Measurements from ENCODE around the gene FAM3A.
"Not testable (repeated sequence)": the region's sequence is repeated elsewhere in the genome, so short reads cannot be mapped to it uniquely, and the experiment has no call there.

Gene FAM3A

GRCh38 chrX:154515966-154516655 lies at the start of gene FAM3A:
Gene FAM3A, minus strand, starts transcription at chrX:154516232. Its CDS starts 460 bp downstream, at chrX:154515772.
- no peak for DNase-seq

GRCh38 chrX:154562295-154562694 lies 46.3 kb upstream of the FAM3A start:
- DNase-seq = not testable (repeated sequence)

- not testable (repeated sequence) for DNase-seq
Observed at GRCh38 chrX:154560326-154560725, 44.3 kb upstream of the FAM3A start.

GRCh38 chrX:154558896-154559295 lies 42.9 kb upstream of the FAM3A start:
- not testable (repeated sequence) for DNase-seq

GRCh38 chrX:154558060-154558690 lies 42.1 kb upstream of the FAM3A start:
- not testable (repeated sequence) for DNase-seq

GRCh38 chrX:154552112-154552806 lies 36.2 kb upstream of the FAM3A start:
- DNase-seq = not testable (repeated sequence)

GRCh38 chrX:154549766-154550165 lies 33.7 kb upstream of the FAM3A start:
- no peak for DNase-seq

GRCh38 chrX:154548028-154548316 lies 31.9 kb upstream of the FAM3A start:
- DNase-seq = no peak

GRCh38 chrX:154547245-154548027 lies 31.4 kb upstream of the FAM3A start, which contains the start of gene IKBKG:
Gene IKBKG, plus strand, starts transcription at chrX:154547620. Its CDS starts 4,383 bp downstream, at chrX:154552003.
- peak; percentile 63 for DNase-seq

GRCh38 chrX:154546354-154547244 lies 30.6 kb upstream of the FAM3A start, which contains the start of gene G6PD:
Gene G6PD, minus strand, starts transcription at chrX:154546846. Its CDS starts 691 bp downstream, at chrX:154546155.
- DNase-seq = peak; percentile 79

GRCh38 chrX:154545673-154546274 lies 29.7 kb upstream of the FAM3A start:
- no peak for DNase-seq

- DNase-seq = no peak
Observed at GRCh38 chrX:154542723-154543424, 26.8 kb upstream of the FAM3A start.

- no peak for DNase-seq
Observed at GRCh38 chrX:154541896-154542722, 26.1 kb upstream of the FAM3A start.

- DNase-seq = no peak
Observed at GRCh38 chrX:154541589-154541895, 25.5 kb upstream of the FAM3A start.

GRCh38 chrX:154540897-154541535 lies 25.0 kb upstream of the FAM3A start:
- no peak for DNase-seq

- DNase-seq = not testable (repeated sequence)
Observed at GRCh38 chrX:154540365-154540764, 24.3 kb upstream of the FAM3A start.

- DNase-seq = no peak
Observed at GRCh38 chrX:154539077-154539476, 23.0 kb upstream of the FAM3A start.

GRCh38 chrX:154535892-154536291 lies 19.9 kb upstream of the FAM3A start:
- no peak for DNase-seq

- peak; percentile 87 for DNase-seq
Observed at GRCh38 chrX:154534526-154535322, 18.7 kb upstream of the FAM3A start.
